Activated effector memory CD4-positive, alpha-beta T cell treated with anti-CD3 and anti-CD28 coated beads, Interleukin-2, amount 50 U/mL, for 16 hours (primary cell): ENCODE measurements around the gene ARHGAP22.
"Not testable (repeated sequence)": the region's sequence is repeated elsewhere in the genome, so short reads cannot be mapped to it uniquely, and the experiment has no call there.

Experiments used
- DNase-seq: peaks from one replicate; pipeline ENCODE4 v3.0.0-alpha.2; 2020

Gene ARHGAP22, protein sequence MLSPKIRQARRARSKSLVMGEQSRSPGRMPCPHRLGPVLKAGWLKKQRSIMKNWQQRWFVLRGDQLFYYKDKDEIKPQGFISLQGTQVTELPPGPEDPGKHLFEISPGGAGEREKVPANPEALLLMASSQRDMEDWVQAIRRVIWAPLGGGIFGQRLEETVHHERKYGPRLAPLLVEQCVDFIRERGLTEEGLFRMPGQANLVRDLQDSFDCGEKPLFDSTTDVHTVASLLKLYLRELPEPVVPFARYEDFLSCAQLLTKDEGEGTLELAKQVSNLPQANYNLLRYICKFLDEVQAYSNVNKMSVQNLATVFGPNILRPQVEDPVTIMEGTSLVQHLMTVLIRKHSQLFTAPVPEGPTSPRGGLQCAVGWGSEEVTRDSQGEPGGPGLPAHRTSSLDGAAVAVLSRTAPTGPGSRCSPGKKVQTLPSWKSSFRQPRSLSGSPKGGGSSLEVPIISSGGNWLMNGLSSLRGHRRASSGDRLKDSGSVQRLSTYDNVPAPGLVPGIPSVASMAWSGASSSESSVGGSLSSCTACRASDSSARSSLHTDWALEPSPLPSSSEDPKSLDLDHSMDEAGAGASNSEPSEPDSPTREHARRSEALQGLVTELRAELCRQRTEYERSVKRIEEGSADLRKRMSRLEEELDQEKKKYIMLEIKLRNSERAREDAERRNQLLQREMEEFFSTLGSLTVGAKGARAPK

DNA sequence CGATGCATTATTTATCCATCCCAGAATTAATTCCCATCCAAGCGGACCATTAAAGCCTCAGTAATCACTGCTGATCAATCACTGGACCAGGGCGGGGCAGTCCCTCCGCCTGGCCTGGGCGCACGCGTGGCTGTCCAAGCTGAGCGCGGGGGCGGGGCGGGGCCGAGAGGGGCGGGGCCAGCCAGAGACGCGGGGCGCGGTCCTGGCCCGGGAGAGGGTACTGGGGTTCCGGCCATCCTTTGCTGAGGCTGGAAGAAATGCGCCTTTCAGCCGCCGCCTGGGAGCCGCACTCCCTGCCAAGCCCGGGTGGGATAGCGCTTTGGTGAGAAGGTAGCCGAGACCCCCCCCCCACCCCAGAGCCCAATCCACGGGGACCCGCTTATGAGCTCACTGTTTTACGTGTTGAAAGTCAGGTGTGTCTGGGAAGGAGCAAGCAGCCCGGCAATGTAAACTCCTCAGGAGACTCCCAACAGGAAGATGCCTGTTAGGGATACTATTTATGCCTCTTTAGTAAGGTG, at the start of gene ARHGAP22:
Gene ARHGAP22, minus strand, starts transcription at position 83 of the 518 bp plus-strand sequence. CDS start 277 bp downstream, outside the sequence.
- DNase-seq = peak; percentile 49

DNA sequence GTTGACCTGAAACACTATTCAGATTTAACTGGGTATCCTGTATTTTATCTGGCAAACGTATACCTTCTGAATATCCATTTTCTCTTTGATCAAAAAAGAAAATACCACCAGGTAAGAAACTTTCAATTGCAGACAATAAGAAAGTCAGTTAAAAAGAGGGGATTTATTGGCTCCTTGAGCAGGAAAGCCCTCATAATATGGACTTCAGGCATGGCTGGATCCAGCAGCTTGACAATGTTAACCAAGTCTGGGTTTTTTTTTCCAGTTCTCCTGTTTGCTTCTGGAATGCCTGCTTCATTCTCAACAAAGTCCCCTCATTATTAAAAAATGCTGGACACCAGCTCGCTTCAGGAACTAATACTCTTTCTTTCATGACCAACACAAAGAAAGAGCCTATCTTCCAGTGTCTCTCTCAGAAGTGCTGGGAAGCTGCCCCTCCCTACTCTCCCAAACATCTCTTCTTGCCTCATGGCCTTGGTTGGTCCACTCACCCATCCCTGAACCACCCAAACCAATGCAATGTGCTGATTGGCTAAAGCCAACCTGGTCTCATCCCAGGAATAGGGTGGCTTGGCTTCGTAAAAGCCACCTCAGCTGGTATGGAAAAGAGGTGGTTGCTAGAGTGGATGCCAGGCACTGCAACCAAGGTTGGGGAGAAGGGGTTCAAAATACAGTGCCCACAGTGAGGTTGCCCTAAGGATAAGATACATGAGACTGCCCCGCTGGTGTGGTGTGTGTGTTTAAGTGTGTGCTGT, 49.2 kb upstream of the ARHGAP22 start:
- DNase-seq = no peak

DNA sequence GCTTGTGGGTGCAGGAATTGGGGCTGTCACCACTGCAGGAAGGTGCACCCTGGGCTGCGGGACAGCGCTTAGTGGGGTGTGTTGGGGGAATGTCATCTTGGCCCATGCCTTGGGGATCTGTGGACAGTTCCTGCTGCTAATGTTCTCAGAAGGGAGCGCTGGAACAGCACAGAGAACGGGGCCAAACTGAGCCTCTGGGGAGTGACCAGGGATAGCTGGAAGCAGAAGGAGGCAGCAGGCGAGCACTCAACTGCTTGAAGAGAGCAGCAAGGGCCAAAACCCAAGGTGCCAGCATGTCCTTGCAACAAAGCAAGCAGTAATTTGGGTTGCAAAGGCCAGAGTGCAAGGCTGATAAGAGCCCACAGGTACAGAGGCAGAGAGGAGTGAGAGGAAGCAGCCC, 48.5 kb upstream of the ARHGAP22 start:
- no peak for DNase-seq

DNA sequence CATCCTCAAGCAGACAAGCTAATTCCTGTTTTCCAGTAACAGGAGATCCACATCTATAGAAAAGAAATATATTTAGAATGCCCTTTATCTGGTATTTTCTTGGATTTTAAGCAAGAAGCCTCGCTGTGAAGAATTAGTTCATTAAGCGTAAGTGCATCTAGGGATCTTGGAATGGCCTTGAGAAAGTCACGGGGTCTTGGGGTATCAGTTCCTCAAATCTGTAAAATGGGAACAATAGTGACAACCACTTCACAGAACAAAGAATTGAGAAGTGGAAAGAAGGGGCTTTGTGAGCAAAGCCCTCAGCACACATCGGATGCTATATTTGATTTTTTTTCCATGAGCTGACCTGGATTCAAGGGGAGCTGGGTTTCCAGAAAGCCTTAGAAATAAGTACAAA, 47.5 kb upstream of the ARHGAP22 start:
- DNase-seq = no peak

DNA sequence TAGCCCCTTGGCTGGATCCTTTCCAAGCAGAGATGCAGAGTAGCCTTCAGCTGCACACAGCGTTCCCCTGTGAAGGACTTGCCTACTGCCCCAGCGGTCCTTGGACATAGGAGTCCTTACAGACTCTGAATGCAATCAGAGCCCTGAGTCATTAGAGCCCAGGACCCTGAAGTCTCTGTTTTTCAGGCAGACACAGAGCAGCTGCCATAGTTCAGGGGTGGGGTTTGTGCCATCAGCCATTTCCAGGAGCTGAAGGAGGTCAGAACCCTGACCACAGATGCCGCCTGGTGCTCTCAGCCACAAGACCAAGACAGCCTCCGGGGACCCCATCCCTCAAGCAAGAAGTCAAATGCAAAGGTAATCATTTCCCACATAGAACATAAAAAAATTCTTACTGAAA, 47.0 kb upstream of the ARHGAP22 start:
- DNase-seq = no peak

DNA sequence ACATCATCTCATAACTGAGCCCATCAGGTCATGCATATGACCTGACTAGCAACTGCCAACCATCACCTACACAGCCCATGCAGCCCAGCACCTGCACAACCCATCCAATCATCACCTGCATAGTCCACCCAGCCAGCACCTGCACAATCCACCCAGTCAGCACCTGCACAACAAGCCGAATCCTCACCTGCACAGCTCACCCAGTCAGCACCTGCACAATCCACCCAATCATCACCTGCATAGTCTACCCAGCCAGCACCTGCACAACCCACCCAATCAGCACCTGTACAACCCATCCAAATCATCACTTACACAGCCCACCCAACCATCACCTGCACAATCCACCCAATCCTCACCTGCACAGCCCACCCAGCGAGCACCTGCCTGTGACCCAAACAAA, 46.4 kb upstream of the ARHGAP22 start:
- DNase-seq = no peak

DNA sequence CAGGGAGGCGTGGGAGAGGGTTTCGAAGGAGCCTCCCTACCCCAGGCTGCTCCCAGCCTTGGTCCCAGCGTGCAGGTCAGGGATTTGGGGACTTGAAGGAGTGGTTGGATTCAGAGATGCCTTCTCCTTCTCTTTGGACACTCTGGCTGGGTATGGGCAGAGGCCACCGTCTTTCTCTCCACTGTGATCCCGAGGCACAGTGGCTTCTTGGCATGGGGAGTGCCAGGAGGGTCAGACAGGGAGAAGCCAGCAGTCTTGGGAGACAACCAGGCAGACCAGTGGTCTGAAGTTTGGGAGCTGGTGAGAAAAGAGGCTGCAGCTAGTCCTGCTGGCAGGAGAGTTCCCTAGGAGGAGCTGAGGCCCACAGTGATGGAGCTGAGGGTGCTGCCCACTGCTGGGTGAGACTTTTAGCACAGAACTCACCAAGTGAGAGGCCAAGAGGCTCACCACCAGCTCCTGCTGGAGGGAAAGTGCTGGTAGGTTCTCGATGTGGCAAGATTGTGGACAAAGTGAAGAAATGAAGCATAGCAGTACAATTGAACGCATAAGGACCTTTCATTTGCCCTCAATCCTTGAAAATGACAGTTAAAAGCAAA, 44.6 kb upstream of the ARHGAP22 start:
- DNase-seq = no peak

DNA sequence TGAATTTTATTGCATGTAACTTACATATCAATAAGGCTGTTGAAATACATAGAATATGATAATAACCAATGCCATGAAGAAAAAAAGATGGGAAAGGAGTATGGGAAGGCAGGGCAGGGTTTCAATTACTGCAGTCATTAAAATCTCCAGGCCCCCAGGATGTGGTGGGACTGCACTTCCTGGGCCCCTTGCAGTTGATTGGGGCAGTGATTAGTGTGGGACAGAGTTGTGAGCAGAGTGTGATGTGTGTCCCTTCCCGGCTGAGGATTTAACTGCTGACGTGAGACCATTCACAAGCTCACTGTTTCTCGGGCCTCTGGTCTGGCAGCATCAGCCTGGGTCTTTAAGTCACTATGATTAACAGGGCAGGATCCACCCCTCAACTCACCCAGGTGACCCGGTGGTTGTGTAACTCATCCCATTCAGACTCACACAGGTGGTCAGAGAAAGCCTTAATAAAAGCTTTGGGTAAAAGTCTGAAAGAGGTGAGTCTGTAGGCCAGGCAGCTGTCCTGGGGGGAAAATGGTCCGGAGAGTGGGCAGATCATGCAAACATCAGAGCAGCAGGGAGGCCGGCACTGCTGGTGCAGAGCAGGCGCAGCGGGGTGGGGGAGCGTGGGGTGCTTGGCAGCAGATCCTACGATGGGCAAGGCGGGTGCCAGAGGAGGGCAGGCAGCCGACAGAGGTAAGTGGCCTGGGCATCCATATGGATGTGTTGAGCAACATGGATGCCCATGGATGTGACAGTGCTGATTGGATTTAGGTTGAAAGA, 43.5 kb upstream of the ARHGAP22 start:
- no peak for DNase-seq

DNA sequence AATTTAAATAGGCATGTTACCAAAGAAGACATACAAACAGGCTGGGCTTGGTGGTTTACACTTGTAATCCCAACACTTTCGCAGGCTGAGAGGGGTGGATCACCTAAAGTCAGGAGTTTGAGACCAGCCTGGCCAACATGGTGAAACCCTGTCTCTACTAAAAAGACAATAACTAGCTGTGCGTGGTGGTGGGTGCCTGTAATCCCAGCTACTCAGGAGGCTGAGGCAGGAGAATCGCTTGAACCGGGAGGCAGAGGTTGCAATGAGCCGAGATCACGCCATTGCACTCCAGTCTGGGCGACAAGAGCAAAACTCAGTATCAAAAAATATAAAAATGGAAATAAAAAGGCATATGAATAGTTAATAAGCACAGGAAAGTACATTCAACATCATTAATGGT, 42.2 kb upstream of the ARHGAP22 start:
- not testable (repeated sequence) for DNase-seq

DNA sequence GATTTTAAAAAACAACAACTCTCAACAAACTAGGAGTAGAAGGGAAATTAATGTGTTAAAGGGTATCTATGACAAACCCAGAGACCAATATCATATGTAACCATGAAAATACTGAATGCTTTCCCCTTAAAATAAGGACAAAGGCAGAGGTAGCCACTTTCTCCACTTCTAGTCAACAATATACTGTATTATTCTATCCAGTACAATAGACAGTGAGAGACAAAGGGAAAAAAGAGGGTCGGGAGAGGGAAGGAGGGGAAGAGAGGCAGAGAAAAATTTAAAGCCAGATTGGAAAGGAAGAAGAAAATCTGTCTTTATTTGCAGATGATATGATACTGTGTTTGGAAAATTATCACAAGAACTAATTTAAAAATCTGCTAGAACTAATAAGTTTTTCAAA, 40.7 kb upstream of the ARHGAP22 start:
- DNase-seq = no peak

DNA sequence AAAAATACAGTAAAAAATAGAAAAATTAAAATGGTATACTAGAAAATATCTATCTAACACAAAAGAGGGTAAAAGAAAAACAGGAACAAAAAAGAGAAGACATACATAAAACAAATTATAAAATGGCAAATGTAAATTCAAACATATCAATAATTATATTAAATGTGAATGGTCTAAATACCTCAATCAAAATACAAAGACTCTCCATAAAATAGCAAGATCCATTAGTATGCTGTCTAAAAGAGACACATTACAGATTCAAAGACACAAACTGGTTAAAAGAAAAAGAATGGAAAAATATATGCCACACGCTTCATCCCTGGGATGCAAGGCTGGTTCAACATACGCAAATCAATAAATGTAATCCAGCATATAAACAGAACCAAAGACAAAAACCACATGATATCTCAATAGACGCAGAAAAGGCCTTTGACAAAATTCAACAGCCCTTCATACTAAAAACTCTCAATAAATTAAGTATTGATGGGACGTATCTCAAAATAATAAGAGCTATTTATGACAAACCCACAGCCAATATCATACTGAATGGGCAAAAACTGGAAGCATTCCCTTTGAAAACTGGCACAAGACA, 36.3 kb upstream of the ARHGAP22 start:
- DNase-seq = not testable (repeated sequence)

DNA sequence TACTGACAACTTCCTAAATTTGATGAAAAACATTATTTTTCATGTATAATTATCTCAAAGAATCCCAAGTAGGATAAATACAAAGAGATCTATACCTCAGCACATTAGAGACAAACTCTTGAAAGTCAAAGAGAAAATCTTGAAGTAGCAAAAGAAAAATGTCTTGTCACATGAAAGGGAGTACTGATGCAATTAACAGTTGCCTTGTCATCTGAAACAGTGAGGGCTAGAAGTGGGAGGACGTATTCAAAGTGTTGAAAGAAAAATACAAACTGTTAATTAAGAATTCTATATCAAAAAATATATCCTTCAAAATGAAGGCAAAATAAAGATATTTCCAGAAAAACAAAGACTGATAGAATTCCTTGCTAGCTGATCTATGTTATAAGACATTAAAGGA, 35.5 kb upstream of the ARHGAP22 start:
- DNase-seq = no peak

DNA sequence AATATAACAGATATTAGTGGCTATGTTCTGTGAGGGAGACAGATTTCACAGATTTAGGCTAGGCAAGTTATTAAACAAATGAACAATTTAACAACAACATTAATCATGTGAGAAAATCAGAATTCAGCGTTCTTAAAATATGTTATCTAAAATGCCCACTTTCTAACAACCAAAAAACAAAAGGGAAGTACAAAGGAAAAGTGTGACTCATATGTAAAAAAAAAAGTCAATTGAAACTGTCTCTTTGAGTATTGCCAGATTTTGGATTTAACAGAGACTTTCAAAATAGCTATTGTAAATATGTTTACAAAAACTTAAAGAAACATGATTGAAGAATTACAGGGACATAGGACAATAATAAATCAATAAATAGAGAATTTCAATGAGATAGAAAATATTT, 34.8 kb upstream of the ARHGAP22 start:
- no peak for DNase-seq

DNA sequence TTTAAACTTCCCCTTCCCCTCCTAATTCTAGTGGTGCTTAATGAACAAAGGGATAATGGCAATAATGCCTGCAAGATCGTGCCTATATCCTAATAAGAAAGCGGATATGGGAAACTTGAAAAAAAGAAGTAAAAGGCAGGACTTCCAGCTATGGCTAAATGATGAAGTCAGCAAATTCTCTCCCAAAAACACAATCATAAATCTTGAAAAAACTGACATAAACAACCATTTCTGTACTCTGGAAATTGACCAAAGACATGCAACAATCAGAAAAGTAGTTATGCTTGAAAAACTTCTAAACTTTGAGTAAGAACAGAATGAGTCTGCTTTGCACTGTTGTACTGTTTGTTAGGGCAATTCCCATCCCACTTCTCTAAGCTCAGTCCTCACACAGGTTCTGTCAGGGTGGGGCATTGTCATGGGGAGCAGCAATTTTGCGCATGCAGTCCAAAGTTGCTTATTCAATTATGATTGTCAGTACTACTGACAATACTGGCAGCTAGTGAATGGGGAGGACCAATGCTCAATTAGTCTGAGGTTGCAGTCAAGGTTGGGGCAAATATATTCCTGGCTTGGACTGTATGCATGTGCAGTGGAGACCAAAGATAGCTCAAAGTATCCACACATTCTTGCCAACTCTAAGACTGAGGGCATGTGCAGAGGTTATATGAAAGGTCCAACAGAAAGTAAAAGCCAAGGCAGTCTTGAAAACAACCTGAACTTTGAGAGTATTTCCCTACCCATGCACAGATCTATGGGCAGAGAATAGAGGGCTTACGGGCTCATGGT, 34.1 kb upstream of the ARHGAP22 start:
- no peak for DNase-seq

DNA sequence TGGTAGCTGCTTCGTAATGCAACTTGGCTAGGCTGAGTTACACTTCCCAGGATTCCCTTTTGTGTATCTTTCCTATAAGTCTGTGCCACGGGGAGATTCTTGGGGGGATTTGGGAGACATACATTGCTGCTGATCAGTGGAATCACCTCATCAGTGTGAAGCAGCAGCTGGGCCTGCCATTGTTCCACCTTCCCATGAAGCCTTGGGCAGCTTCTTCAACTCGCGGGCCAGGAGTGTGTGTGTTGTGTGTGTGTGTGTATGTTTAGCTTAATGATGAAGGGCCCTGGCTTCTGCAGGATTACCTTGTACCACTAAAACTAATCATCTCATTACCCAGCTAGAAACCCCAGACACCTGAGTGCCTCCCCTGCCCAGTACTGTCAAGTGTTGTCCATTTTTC, 33.3 kb upstream of the ARHGAP22 start:
- no peak for DNase-seq

DNA sequence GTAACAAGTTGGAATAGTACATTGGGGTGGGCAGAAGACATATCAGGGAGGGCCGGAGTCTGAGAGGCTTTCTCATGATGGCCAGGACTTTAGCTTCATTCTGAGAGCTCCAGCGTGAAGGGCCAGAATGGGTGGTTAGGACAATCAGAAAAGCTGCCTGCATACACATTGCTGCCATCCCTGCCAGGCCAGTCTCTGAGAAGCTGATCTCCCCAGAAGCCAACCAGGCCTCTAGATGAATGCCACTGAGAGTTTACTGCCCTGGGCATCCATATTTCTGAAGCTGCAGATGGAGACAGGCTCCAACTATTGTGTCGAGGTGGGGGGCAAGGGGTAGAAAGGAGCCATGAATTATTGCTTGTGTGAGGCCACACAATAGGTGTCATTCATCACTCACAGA, 32.0 kb upstream of the ARHGAP22 start:
- no peak for DNase-seq

DNA sequence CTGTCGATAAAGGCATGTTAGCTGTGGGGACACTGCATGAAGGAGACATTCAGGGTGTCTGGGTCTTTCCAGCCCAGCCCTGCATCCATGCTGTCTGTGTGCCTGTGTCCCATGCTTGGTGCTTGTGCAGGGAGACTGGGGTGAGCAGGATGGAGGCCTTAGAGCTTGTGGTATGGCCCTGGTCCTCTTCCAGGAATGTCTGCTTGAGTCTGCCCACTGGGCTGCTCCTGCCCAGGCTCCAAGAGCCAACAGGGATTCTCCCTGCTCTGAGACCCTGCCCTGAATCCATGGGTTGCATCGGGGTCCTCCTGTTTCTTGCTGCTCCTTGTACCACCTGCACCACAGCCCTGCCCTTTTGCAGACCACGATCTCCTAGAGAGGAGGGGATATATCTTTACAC, 31.4 kb upstream of the ARHGAP22 start:
- DNase-seq = no peak

DNA sequence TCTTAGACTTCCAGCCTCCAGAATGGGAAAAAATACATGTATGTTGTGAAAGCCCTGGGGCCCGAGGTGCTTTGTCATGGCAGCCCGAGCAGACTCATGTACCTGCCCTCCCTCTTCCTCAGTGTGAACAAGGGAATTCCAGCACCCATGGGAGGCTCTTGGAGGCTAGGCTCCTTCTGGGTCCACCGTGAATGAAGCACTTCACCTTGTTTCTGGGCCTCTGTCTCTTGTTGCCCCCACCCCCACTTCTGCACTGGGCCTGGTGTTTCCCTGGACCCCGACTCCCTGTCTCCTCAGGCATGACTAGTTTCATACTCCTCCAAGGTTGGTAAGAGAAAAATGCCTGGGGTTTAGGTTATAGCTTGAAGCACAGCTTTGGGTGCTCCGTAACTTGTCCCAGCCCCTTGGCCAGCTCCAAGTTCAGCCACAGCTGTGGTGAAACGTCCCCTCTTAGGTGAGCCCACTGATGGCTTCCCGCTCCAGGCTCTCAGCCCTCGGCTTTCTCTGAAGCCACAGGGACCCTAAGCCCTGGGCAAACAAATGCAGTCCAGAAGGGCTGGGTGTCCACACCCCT, 30.2 kb upstream of the ARHGAP22 start:
- DNase-seq = no peak

DNA sequence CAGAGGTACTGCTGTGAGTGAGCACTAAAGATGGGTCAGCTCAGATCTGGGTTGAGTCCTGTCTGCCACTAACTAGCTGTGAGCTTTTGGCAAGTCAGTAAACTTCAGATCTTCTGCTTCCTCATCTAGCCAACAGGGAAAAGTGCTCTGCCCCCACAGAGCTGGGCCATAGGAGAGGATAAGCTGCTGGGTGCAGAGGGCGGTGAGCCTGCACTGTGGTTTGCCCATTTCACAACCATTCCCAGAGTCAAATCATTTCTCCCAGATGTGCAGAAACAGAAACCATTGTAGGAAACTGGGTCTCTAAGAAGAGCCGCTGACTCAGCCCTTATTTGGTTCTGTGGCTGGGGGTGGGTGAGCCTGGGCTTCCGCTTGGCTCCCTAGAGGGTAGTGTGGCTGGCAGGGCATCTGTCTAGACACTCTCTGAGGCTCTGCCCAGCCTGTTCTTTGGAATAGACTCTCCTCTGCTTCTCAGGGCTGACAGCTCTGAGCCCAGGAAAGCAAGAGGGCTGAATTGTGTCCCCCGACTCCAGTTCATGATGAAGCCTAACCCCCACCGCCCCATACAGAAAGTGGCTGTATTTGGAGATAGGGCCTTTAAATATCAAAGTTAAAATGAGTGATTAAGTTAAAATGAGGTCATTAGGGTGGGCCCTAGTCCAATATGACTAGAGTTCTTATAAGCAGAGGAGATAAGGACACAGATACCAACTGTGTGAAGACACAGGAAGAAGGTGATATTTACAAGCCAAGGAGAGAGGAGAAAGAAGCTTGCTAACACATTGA, 29.5 kb upstream of the ARHGAP22 start:
- no peak for DNase-seq
